HS-5 (cell line): Measurements from ENCODE around the gene SLC16A2.
"Not testable (repeated sequence)": the region's sequence is repeated elsewhere in the genome, so short reads cannot be mapped to it uniquely, and the experiment has no call there.

Source experiments
- DNase-seq: peaks from one replicate; pipeline ENCODE4 v3.0.0-alpha.2; 2012; ENCODE audit warnings: low read depth

The SLC16A2 gene

GRCh38 chrX:74446876-74447275, 25.6 kb downstream of the SLC16A2 start:
- DNase-seq = no peak

GRCh38 chrX:74448669-74449068, 27.4 kb downstream of the SLC16A2 start:
- DNase-seq = no peak

- DNase-seq = no peak
Observed at GRCh38 chrX:74449322-74449936, 28.1 kb downstream of the SLC16A2 start.

GRCh38 chrX:74449937-74450330, 28.6 kb downstream of the SLC16A2 start:
- DNase-seq = peak; percentile 55

- DNase-seq = peak; percentile 83
Observed at GRCh38 chrX:74450803-74451449, 29.6 kb downstream of the SLC16A2 start.

GRCh38 chrX:74451450-74452198, 30.3 kb downstream of the SLC16A2 start:
- no peak for DNase-seq

- DNase-seq = no peak
Observed at GRCh38 chrX:74452199-74452481, 30.8 kb downstream of the SLC16A2 start.

GRCh38 chrX:74453178-74453577, 31.9 kb downstream of the SLC16A2 start:
- no peak for DNase-seq

- DNase-seq = not testable (repeated sequence)
Observed at GRCh38 chrX:74454233-74454632, 32.9 kb downstream of the SLC16A2 start.

GRCh38 chrX:74458736-74459135, 37.4 kb downstream of the SLC16A2 start:
- peak; percentile 43 for DNase-seq

GRCh38 chrX:74461384-74461783, 40.1 kb downstream of the SLC16A2 start:
- DNase-seq = no peak

- DNase-seq = no peak
Observed at GRCh38 chrX:74464722-74465121, 43.4 kb downstream of the SLC16A2 start.

GRCh38 chrX:74465424-74465823, 44.1 kb downstream of the SLC16A2 start:
- DNase-seq = no peak

GRCh38 chrX:74467656-74468055, 46.4 kb downstream of the SLC16A2 start:
- no peak for DNase-seq

GRCh38 chrX:74473116-74473515, 51.8 kb downstream of the SLC16A2 start:
- not testable (repeated sequence) for DNase-seq

GRCh38 chrX:74490247-74490646, 69.0 kb downstream of the SLC16A2 start:
- DNase-seq = no peak

GRCh38 chrX:74492720-74493201, 71.5 kb downstream of the SLC16A2 start:
- DNase-seq = no peak

- DNase-seq = no peak
Observed at GRCh38 chrX:74493806-74494205, 72.5 kb downstream of the SLC16A2 start.

GRCh38 chrX:74498924-74499323, 77.6 kb downstream of the SLC16A2 start:
- DNase-seq = no peak

- no peak for DNase-seq
Observed at GRCh38 chrX:74500067-74500466, 78.8 kb downstream of the SLC16A2 start.

- no peak for DNase-seq
Observed at GRCh38 chrX:74500555-74500954, 79.3 kb downstream of the SLC16A2 start.

GRCh38 chrX:74505437-74505836, 84.1 kb downstream of the SLC16A2 start:
- DNase-seq = no peak
